Kidney (tissue), 14 donors: ENCODE results near the gene TECTB. TPM values are rescaled to one million over a fixed set of nuclear protein-coding genes. Genes with fewer than 3 reads are reported as not detected.

Experiments used
- DNase-seq, 5 donors: peaks; one replicate each; pipeline ENCODE4 v3.0.0-alpha.2; 2013 to 2020
- FAIRE-seq: peaks from 2 replicates; lab custom pipeline; 2012; peaks lifted over from hg19 to GRCh38; lab: Jason Lieb, UNC
- H3K27ac ChIP-seq, 2 donors: one replicate each; pipeline ENCODE4 v1.7.0; 2013; ENCODE audit warnings: low read depth in 2 of 2, low read length in 2 of 2, inconsistent platforms in 1 of 2
- H3K27me3 ChIP-seq: one replicate; pipeline ENCODE4 v1.7.1; 2013; ENCODE audit warnings: low read length, inconsistent platforms; ENCODE audit not compliant: control insufficient read depth, insufficient read depth
- H3K36me3 ChIP-seq, 3 donors: one replicate each; pipeline versions ENCODE4 v1.7.0 to v1.7.1; 2013; ENCODE audit warnings: low read length in 3 of 3, control low read depth in 1 of 3, inconsistent platforms in 1 of 3; ENCODE audit not compliant: insufficient read depth in 3 of 3, control insufficient read depth in 2 of 3
- H3K4me1 ChIP-seq, 3 donors: one replicate each; pipeline versions ENCODE4 v1.7.0 to v1.7.1; 2013; ENCODE audit warnings: low read length in 3 of 3, inconsistent platforms in 1 of 3, low read depth in 1 of 3; ENCODE audit not compliant: control insufficient read depth in 2 of 3, insufficient read depth in 2 of 3
- H3K4me3 ChIP-seq, 3 donors: one replicate each; pipeline versions ENCODE4 v1.7.0 to v1.8.1; 2013; ENCODE audit warnings: low read length in 3 of 3, control low read depth in 1 of 3, inconsistent platforms in 1 of 3
- H3K9ac ChIP-seq, 3 donors: one replicate each; pipeline versions ENCODE4 v1.7.0 to v1.7.1; 2013; ENCODE audit warnings: low read length in 3 of 3, control low read depth in 1 of 3, inconsistent platforms in 1 of 3
- H3K9me3 ChIP-seq, 3 donors: one replicate each; pipeline versions ENCODE4 v1.7.0 to v1.7.1; 2013; ENCODE audit warnings: low read length in 3 of 3, control low read depth in 1 of 3, inconsistent platforms in 1 of 3; ENCODE audit not compliant: control insufficient read depth in 2 of 3, insufficient read depth in 1 of 3
- CTCF ChIP-seq: IDR thresholded peaks from 3 replicates; pipeline ENCODE4 v1.5.1; 2012; ENCODE audit warnings: mild to moderate bottlenecking, moderate library complexity, borderline replicate concordance; ENCODE audit not compliant: insufficient read depth; ENCODE audit errors: extremely low read depth
- intact Hi-C: fragments of 100-400 bp; cut with DNase I; formaldehyde crosslinking; loops from one replicate; pipeline ENCODE4 v1.11.1; 2022
- polyA plus RNA-seq: library from polyadenylated mRNA; stranded (reverse); fragments of 350-450 nt; fragmentation: Illumina TruSeq; extraction: RNeasy Lipid Tissue Mini Kit (QIAGEN cat#74804); gene quantifications from one replicate; pipeline ENCODE4 v1.2.3, GENCODE V29; 2014; ENCODE audit warnings: low read depth, low replicate concordance; ENCODE audit not compliant: insufficient read depth
- total RNA-seq: library from RNA; stranded (reverse); fragmentation: NEBNext Ultra II Directional; extraction: Animal tissue kit (Norgen Biotek cat#: 25700); gene quantifications from one replicate; pipeline ENCODE4 v1.2.1, GENCODE V29; 2021
- donor health status: control.
- donor health status: control.
- donor health status: control.
- donor health status: control.
- donor health status: control.
- donor health status: DM: yes; HTN: yes; CAD: no.
- donor health status: Normal renal cell carcinoma (clear cell type).

The TECTB gene
- total and polyA plus RNA-seq, 2 donors from 2014 or later = not detected

- no peaks in the 10 kb centered on the region for H3K4me1 ChIP-seq
- H3K9ac ChIP-seq = no peak overlapping the region
- peaks cover 0 to 6% (median 4%) of the 10 kb centered on the region in 3 donors for H3K9me3 ChIP-seq
- no peak overlapping the region for H3K27ac ChIP-seq
- intact Hi-C loops = no loop called here
- H3K36me3 ChIP-seq = no peaks in the 10 kb centered on the region
- no peak for TF ChIP-seq CTCF
- DNase-seq = no peak
- H3K4me3 ChIP-seq = no peak overlapping the region
- FAIRE-seq = no peak
- no peaks in the 10 kb centered on the region for H3K27me3 ChIP-seq
Observed at GRCh38 chr10:112244197-112244596, 39.0 kb upstream of the TECTB start.

GRCh38 chr10:112247791-112248190, 35.4 kb upstream of the TECTB start:
- H3K9ac ChIP-seq = no peak overlapping the region
- H3K36me3 ChIP-seq = no peaks in the 10 kb centered on the region
- H3K9me3 ChIP-seq = peaks cover 0 to 10% (median 2%) of the 10 kb centered on the region in 3 donors
- no peaks in the 10 kb centered on the region for H3K4me1 ChIP-seq
- TF ChIP-seq CTCF = no peak
- FAIRE-seq (no peak), DNase-seq (no peak)
- no peak overlapping the region for H3K4me3 ChIP-seq
- H3K27me3 ChIP-seq = no peaks in the 10 kb centered on the region
- intact Hi-C loops = no loop called here
- no peak overlapping the region for H3K27ac ChIP-seq

GRCh38 chr10:112248584-112249295, 34.5 kb upstream of the TECTB start:
- no peak for DNase-seq
- no peaks in the 10 kb centered on the region for H3K4me1 ChIP-seq
- peaks cover 0 to 10% (median 2%) of the 10 kb centered on the region in 3 donors for H3K9me3 ChIP-seq
- intact Hi-C loops = no loop called here
- H3K36me3 ChIP-seq = no peaks in the 10 kb centered on the region
- no peak for FAIRE-seq
- no peak overlapping the region for H3K9ac ChIP-seq
- no peaks in the 10 kb centered on the region for H3K27me3 ChIP-seq
- TF ChIP-seq CTCF = no peak
- H3K27ac ChIP-seq = no peak overlapping the region
- no peak overlapping the region for H3K4me3 ChIP-seq
